Cortex of kidney (tissue), 1 donor: ENCODE data around the gene E2F1.

Source experiments
- DNase-seq: peaks from one replicate; lab custom pipeline; 2025; lab: John Stamatoyannopoulos, UW

Gene E2F1

DNA sequence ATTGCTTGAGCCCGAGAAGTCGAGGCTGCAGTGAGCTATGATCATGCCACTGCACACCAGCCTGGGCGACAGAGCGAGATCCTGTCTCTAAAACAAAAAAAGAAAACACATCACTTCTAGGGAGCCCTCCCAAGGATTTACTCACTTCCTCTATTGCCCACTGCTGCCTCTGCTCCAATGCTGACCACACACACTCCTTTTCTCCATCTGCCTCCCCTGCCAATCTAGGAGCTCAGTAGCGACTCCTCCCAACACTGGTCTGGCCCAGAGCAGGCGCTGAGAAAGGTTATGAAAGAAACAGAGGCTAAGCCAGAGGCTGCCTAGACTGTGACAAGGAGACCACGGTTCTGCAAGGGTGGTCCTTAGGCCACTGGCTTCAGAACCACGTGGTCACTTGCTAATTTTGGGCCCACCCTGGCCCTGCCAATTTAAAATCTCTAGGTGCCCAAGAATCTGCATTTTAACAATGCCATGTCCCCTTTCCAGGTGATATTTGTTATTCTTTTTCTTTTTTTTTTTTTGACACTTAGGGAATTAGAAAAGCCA, 1.3 kb upstream of the E2F1 start:
- DNase-seq, result no peak

GRCh38 chr20:33686984-33687366, 790 bp upstream of the E2F1 start:
- DNase-seq, result no peak

DNA sequence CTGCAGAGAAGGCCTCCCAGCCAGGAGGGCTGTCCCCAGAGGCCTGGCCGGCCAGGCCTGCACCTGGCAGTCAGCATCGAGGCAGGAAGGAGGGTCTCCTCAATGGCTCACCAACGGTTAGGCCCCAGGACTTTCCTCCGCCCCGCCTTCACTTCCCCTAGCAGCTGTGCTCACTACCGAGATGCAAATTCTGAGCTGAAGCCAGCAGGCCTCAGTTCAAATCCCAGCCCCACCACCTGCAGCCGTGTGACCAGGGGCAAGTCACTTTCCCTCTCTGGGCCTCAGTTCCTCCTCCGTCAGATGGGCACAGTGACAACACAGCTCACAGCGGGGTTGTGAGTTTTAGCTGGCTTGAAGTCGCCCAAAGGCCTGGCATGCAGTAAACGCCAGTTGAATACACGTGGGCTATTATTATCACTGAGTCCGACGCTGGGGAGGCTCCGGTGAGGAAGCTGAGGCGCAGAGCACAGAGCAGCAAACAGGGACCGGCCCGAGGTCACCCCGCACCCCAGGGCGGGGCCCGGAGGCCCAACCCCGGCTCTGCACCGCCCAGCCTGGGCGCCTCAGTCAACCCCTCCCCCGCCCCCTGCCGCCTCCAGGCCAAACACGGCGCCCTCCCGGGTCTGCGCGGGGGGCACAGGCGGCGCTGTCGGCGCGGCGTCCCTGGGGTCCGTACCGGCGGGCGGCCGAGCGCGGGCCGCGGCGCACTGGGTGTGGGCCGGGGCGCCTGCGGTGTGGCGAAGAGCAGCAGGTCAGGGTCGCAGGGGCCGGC, 671 bp downstream of the E2F1 start:
- no peak for DNase-seq

DNA sequence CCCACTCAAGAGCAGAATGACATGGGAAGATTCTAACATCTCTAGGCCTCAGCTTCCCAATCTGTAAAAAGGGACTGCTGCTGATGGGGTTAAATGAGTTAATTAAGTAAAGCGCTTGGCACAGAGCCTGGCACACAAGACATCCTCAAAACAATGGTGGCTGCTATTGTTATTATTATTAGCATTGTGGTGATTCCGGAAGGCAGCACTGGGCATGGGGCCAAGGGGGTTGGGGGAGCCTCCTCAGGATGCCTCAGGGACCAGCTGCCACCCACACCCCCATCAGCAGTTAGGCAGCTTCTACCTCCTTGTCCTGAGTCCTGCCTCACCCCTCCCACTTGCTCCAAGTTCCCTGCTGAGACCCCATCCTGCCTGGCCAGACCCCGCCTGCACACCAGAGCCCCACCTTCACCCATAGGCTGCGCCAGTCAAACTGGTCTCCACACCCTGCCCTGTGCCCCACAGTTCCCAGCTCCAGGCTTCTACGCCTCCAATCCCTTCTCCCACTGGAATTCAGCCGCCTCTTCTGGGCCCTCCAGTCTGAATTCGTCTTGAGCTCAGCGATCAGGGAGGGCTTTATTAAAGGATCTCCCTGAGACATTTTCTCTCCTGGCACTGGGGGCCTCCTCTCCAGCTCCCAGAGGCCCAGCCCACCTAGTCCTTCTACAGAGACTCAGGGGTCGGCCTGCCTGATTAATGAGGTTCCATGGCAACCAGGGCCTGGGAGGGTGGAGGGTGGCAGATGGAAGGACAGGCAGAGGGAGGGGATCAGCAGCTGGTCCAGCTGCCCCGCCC, 1.5 kb downstream of the E2F1 start:
- DNase-seq, result no peak

- no peak for DNase-seq
These were observed 4.3 kb downstream of the E2F1 start for GRCh38 chr20:33681728-33682353.

DNA sequence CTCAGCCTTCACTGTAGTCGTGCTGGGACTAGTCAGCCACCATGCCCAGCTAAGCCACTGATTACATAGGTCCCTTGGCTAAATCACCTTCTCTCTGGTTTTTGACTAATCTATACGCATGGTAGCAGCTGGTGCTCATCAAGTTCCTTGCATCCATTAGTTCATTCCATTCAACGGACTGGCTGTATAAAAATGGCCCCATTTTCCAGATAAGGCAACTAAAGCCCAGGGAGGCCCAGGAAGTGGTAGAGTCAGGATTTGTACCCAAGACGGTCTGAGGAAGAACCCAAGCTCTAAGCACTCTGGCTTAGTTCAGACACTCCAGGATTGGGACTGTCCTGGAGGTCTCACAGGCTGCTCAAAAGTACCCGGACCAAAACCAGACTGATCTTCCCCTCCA, 4.9 kb downstream of the E2F1 start:
- no peak for DNase-seq

GRCh38 chr20:33680686-33681085, 5.5 kb downstream of the E2F1 start:
- no peak for DNase-seq

GRCh38 chr20:33679758-33680485, 6.3 kb downstream of the E2F1 start:
- DNase-seq, result no peak

DNA sequence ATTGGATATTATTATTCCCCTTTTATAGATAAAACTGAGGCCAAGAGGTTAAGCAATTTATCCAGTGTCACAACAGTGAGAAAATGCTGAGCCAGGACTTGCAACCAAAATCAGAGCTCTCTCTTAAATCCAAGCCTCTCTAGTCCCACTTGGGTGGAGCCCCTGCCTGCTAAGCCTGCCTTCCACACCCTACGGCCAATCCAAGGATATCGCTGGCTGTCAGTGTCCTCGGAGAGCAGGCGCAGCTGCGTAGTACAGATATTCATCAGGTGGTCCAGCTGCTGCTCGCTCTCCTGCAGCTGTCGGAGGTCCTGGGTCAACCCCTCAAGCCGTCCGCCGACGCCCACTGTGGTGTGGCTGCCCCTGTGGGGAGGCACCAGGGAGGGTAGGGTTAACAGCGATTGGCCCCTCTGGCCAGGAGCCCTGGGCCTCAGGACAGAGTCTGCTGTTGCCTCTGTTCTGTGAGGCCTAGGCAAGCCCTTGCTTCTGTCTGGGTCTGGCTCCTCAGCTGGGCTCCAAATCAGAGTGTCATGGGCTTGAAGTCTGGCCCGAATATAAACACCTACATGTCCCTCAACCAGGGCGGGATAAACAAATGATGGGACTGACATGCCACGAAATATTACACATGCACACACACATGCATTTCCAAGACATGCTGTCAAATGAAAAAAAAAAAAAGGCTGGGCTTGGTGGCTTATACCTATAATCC, 8.0 kb downstream of the E2F1 start:
- DNase-seq, result no peak

- DNase-seq, result no peak
These were observed 9.2 kb downstream of the E2F1 start for GRCh38 chr20:33676652-33677645.

DNA sequence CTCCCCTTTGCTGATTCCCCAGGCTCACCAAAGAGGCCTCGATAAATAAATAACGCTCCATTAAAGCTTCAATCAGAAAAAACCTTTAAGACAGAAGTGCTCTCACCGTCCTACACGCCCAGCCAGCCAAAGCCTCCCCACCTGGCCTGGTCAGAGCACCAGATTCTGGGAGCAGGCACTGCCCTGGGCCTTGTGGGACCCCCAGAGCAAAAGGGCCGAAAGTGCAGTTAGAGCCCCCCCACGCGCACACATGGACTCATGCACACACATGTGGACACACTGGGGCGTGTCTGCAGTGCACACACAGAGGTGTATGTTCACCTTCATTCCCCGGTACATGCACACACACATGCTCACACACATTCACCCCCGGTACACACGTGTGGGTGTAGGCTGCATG, 10.1 kb downstream of the E2F1 start:
- no peak for DNase-seq

- no peak for DNase-seq
These were observed 10.8 kb downstream of the E2F1 start for GRCh38 chr20:33675136-33675959.

GRCh38 chr20:33674294-33675135, 11.7 kb downstream of the E2F1 start, which contains the start of gene NECAB3:
Gene NECAB3 (minus strand): TSS chr20:33674428. CDS start chr20:33674352, 76 bp downstream.
- DNase-seq, result no peak

GRCh38 chr20:33673410-33674293, 12.5 kb downstream of the E2F1 start:
- DNase-seq, result no peak

- DNase-seq, result no peak
These were observed 13.1 kb downstream of the E2F1 start for GRCh38 chr20:33673114-33673409.

DNA sequence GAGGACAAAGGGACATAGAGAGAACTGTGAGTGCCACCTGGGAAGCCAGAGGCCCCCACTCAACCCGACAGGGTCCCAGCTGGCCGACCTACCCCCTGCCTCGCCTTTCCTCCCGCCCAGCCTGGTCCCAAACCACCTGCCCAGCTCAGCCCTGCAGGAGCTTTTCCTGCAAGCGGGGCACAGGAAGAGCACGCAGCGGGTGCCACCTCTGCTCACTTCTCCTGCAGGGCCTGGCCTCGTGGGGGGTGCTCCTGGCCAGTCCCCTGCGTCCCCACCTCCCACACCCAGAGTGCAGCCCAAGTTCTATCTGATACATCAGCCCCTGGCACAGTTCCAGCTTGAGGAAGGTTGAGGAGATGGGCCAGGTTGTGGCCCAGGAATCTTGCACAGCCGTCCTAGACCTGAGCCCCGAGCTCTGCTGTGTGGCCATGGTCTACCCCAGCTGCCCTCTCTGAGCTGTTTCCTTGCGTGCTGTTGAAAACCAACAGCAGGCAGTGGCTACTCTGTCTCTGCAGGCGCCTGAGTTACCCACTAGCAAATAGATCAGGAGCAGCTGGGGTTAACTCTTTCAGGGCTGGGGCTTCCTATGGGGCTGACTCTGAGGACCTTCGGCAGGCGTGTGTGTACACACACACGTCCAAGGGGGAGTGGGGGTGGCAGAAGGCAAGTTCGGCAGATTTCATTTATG, 13.6 kb downstream of the E2F1 start:
- no peak for DNase-seq
